Measurements from ENCODE around the gene CAPNS2. TPM values are rescaled to one million over a fixed set of nuclear protein-coding genes. Genes with fewer than 3 reads are reported as not detected.
"Not testable (repeated sequence)": the region's sequence is repeated elsewhere in the genome, so short reads cannot be mapped to it uniquely, and the experiment has no call there.

Gene CAPNS2
- total RNA-seq, 1 donor from 2014 or later: not detected

GRCh38 chr16:55613613-55614335 lies 47.3 kb downstream of the CAPNS2 start:
- Histone ChIP-seq H3K36me3 (no peaks in the 10 kb centered on the region), H3K4me3 (no peak overlapping the region), H3K27ac (no peak overlapping the region), H3K4me1 (no peaks in the 10 kb centered on the region), H3K27me3 (no peaks in the 10 kb centered on the region), H3K9me3 (no peaks in the 10 kb centered on the region)
- no peak for DNase-seq (ENCODE audit: low spot score in 2 of 2)
- intact Hi-C loops (cut with DNase I): no loop called here
- no peak for TF ChIP-seq CTCF (IDR thresholded peaks at IDR 0.05)

DNA sequence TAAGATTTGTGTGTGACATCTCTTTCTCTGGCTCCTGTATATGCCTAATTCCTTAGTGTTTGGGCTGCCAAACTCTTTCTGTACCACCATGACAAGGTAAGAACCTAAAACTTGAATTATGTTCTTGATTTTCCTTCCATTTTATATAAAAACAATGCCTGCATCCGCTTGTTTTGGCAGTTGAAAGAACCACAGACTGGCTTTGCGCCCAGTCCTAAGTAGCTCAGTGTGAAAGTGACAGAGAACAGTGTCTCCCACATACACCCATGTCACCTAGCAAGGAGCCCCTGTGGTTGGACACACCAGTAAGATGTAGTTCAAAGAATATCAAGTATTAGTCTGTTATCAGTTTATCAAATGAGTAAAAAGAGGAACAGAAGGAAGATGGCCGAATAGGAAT lies 48.6 kb downstream of the CAPNS2 start:
- no peak for DNase-seq (ENCODE audit: low spot score in 2 of 2)
- intact Hi-C loops (cut with DNase I): no loop called here
- Histone ChIP-seq H3K9me3 (no peaks in the 10 kb centered on the region), H3K36me3 (no peaks in the 10 kb centered on the region), H3K4me1 (no peaks in the 10 kb centered on the region), H3K27me3 (no peaks in the 10 kb centered on the region), H3K27ac (no peak overlapping the region), H3K4me3 (no peak overlapping the region)
- TF ChIP-seq CTCF (IDR thresholded peaks at IDR 0.05): no peak

- H3K4me3 ChIP-seq; H3K36me3 ChIP-seq; H3K27me3 ChIP-seq; H3K9me3 ChIP-seq; DNase-seq (ENCODE audit: low spot score in 2 of 2); intact Hi-C loops (cut with DNase I); H3K27ac ChIP-seq; H3K4me1 ChIP-seq: not testable (repeated sequence)
Measured at GRCh38 chr16:55615670-55616069, 49.2 kb downstream of the CAPNS2 start.

Other genes starting within 250 kb of the CAPNS2 start
- gene IRX6, start 242.5 kb upstream of the CAPNS2 start, total RNA-seq: 1.5 TPM
- gene MMP2, start 87.5 kb upstream of the CAPNS2 start, total RNA-seq: 325 TPM
- gene LPCAT2, start 57.6 kb upstream of the CAPNS2 start, total RNA-seq: 44.2 TPM
- not detected for gene SLC6A2, start 89.3 kb downstream of the CAPNS2 start, total RNA-seq

Data from ascending aorta (tissue), 2 donors.